SK-N-SH (cell line): ENCODE measurements around the gene NRF1. TPM values are rescaled to one million over a fixed set of nuclear protein-coding genes. Genes with fewer than 3 reads are reported as not detected.
A peak's percentile ranks its signal among the peaks of the same experiment; 100 is the strongest.

Experiments
- CTCF ChIA-PET: fragments of 300-600, 350-600 bp; formaldehyde crosslinking; extraction: SDS; loops from one replicate; lab custom pipeline; 2021; lab: Yijun Ruan, JAX
- POLR2A ChIA-PET: fragments of 350-600 bp; sonication (Branson Sonifier 250); formaldehyde crosslinking; extraction: SDS; loops from one replicate; lab custom pipeline; 2020; ENCODE audit warnings: antibody characterized with exemption, inconsistent platforms; lab: Yijun Ruan, JAX
- DNase-seq: peaks from one replicate; pipeline ENCODE4 v3.0.0; 2012
- H2AFZ ChIP-seq: fragments of 200-600 bp; sonication (generic); 2 replicates; pipeline ENCODE4 v1.8.1; 2016; ENCODE audit warnings: antibody characterized with exemption, mild to moderate bottlenecking, low read depth
- H3F3A ChIP-seq: fragments of 200-600 bp; sonication (generic); replicated peaks from 2 replicates; pipeline ENCODE3; 2016; ENCODE audit warnings: antibody characterized with exemption, mild to moderate bottlenecking; ENCODE audit not compliant: insufficient read depth
- H3K27ac ChIP-seq, 2 experiments: fragments of 200-500 bp in 1 of 2; fragments of 200-600 bp in 1 of 2; sonication (Bioruptor generic) in 1 of 2; sonication (generic), shearing (Covaris generic) in 1 of 2; 2 replicates each; pipeline versions ENCODE4 v1.5.1 to v1.6.1; 2014 to 2016; ENCODE audit warnings: low read depth in 2 of 2, inconsistent platforms in 1 of 2, low read length in 1 of 2, mild to moderate bottlenecking in 1 of 2, mixed read lengths in 1 of 2
- H3K27me3 ChIP-seq: fragments of 200-600 bp; sonication (generic), shearing (Covaris generic); 2 replicates; pipeline ENCODE4 v1.6.1; 2016; ENCODE audit warnings: mixed run types; ENCODE audit not compliant: insufficient read depth
- H3K36me3 ChIP-seq, 2 experiments: fragments of 200-500 bp in 1 of 2; fragments of 200-600 bp in 1 of 2; sonication (Bioruptor generic) in 1 of 2; sonication (generic) in 1 of 2; replicated peaks in 1 of 2; 2 replicates each; pipeline versions ENCODE3 to v1.5.1; 2014 to 2016; ENCODE audit warnings: low read length in 1 of 2, mild to moderate bottlenecking in 1 of 2; ENCODE audit not compliant: insufficient read depth in 2 of 2, control insufficient read depth in 1 of 2
- H3K4me1 ChIP-seq, 2 experiments: fragments of 200-500 bp in 1 of 2; fragments of 200-600 bp in 1 of 2; sonication (Bioruptor generic) in 1 of 2; sonication (generic), shearing (Covaris generic) in 1 of 2; 2 replicates each; pipeline versions ENCODE4 v1.5.1 to v1.6.1; 2014 to 2016; ENCODE audit warnings: low read depth in 1 of 2, low read length in 1 of 2, mixed run types in 1 of 2; ENCODE audit not compliant: insufficient read depth in 2 of 2, control insufficient read depth in 1 of 2
- H3K4me2 ChIP-seq: fragments of 200-600 bp; sonication (generic), shearing (Covaris generic); 2 replicates; pipeline ENCODE4 v1.6.1; 2017; ENCODE audit warnings: mixed run types
- H3K4me3 ChIP-seq, 2 experiments: fragments of 200-500 bp in 1 of 2; fragments of 200-600 bp in 1 of 2; sonication (Bioruptor generic) in 1 of 2; sonication (generic), shearing (Covaris generic) in 1 of 2; 2 replicates each; pipeline versions ENCODE4 v1.5.1 to v1.8.1; 2014 to 2016; ENCODE audit warnings: low read depth in 2 of 2, inconsistent platforms in 1 of 2, low read length in 1 of 2, mild to moderate bottlenecking in 1 of 2, mixed read lengths in 1 of 2, moderate library complexity in 1 of 2
- H3K79me2 ChIP-seq: fragments of 200-600 bp; sonication (generic); 2 replicates; pipeline ENCODE4 v1.8.1; 2017; ENCODE audit warnings: mild to moderate bottlenecking; ENCODE audit not compliant: insufficient read depth
- H3K9ac ChIP-seq: fragments of 200-600 bp; sonication (generic); 2 replicates; pipeline ENCODE4 v1.6.1; 2017; ENCODE audit warnings: mixed run types
- H3K9me2 ChIP-seq: fragments of 200-600 bp; sonication (generic); 2 replicates; pipeline ENCODE4 v1.6.1; 2017; ENCODE audit warnings: mixed run types
- H3K9me3 ChIP-seq: fragments of 200-600 bp; sonication (generic); 2 replicates; pipeline ENCODE4 v1.6.1; 2017; ENCODE audit warnings: mixed run types, mild to moderate bottlenecking, moderate library complexity
- H4K20me1 ChIP-seq: fragments of 200-600 bp; sonication (generic); 2 replicates; pipeline ENCODE4 v1.6.1; 2017; ENCODE audit warnings: mild to moderate bottlenecking, mixed run types; ENCODE audit not compliant: insufficient read depth
- CHD2 ChIP-seq: fragments of 150-350 bp; IDR thresholded peaks from 2 replicates; pipeline ENCODE4 v1.6.1; 2018; ENCODE audit warnings: low read length; ENCODE audit not compliant: partially characterized antibody
- ELF1 ChIP-seq: IDR thresholded peaks from 2 replicates; pipeline ENCODE4 v1.4.0; 2012
- EP300 ChIP-seq, 2 experiments: IDR thresholded peaks; 2 replicates each; pipeline versions ENCODE4 v1.4.0 to v1.6.1; 2012; ENCODE audit warnings: borderline replicate concordance in 1 of 2, low read depth in 1 of 2, low read length in 1 of 2
- EZH2phosphoT487 ChIP-seq: fragments of 200-600 bp; sonication (generic); IDR thresholded peaks from 2 replicates; pipeline ENCODE4 v1.6.1; 2017; ENCODE audit warnings: low read depth, mixed run types, mild to moderate bottlenecking, antibody characterized with exemption, moderate library complexity, borderline replicate concordance
- FOSL2 ChIP-seq: IDR thresholded peaks from 2 replicates; pipeline ENCODE4 v1.4.0; 2012; ENCODE audit warnings: low read depth, mild to moderate bottlenecking, moderate library complexity, borderline replicate concordance
- FOXM1 ChIP-seq: IDR thresholded peaks from 2 replicates; pipeline ENCODE4 v1.4.0; 2012; ENCODE audit warnings: low read depth, mild to moderate bottlenecking
- MEF2A ChIP-seq: IDR thresholded peaks from 2 replicates; pipeline ENCODE4 v1.4.0; 2012; ENCODE audit warnings: low read depth, borderline replicate concordance
- MXI1 ChIP-seq: IDR thresholded peaks from 2 replicates; pipeline ENCODE4 v1.6.1; 2012; ENCODE audit warnings: mild to moderate bottlenecking, low read depth, low read length, improper control_type of control experiment
- PBX3 ChIP-seq: IDR thresholded peaks from 2 replicates; pipeline ENCODE4; 2012
- POLR2AphosphoS5 ChIP-seq: IDR thresholded peaks from 2 replicates; pipeline ENCODE4 v1.6.1; 2012; ENCODE audit warnings: low read depth, low read length
- RCOR1 ChIP-seq: fragments of 150-350 bp; IDR thresholded peaks from 2 replicates; pipeline ENCODE4 v1.6.1; 2017; ENCODE audit warnings: antibody characterized with exemption, low read length
- REST ChIP-seq: IDR thresholded peaks from 2 replicates; pipeline ENCODE4 v1.6.1; 2012; ENCODE audit warnings: mild to moderate bottlenecking, low read depth, low read length, moderate library complexity
- RXRA ChIP-seq: IDR thresholded peaks from 2 replicates; pipeline ENCODE4 v1.4.0; 2012; ENCODE audit warnings: low read depth, mild to moderate bottlenecking, borderline replicate concordance
- SIN3A ChIP-seq: IDR thresholded peaks from 2 replicates; pipeline ENCODE4 v1.6.1; 2012; ENCODE audit warnings: low read depth, mild to moderate bottlenecking, low read length, moderate library complexity, borderline replicate concordance
- SMC3 ChIP-seq: IDR thresholded peaks from 2 replicates; pipeline ENCODE4 v1.6.1; 2012; ENCODE audit warnings: low read depth, low read length, improper control_type of control experiment
- TEAD4 ChIP-seq: IDR thresholded peaks from 2 replicates; pipeline ENCODE4 v1.4.0; 2012; ENCODE audit warnings: mild to moderate bottlenecking, borderline replicate concordance; ENCODE audit not compliant: insufficient read depth
- YY1 ChIP-seq: IDR thresholded peaks from 2 replicates; pipeline ENCODE4 v1.4.0; 2012; ENCODE audit warnings: low read depth, mild to moderate bottlenecking
- WGBS: methylation state at CpG from one replicate; pipeline ENCODE4 v1.1.6; 2017; ENCODE audit warnings: low lambda C conversion rate; 5-methylcytosine and 5-hydroxymethylcytosine counted together
- polyA plus RNA-seq, 3 experiments: library from polyadenylated mRNA; depleted of rRNA; stranded (reverse); fragments of >200 nt; gene quantifications; 2 replicates each; pipeline ENCODE4 v1.2.3, GENCODE V29; 2012
- TF ChIP-seq, protein P1 (sequence below): IDR thresholded peaks from 2 replicates; pipeline ENCODE4 v1.4.0; 2012; ENCODE audit warnings: low read depth, borderline replicate concordance
- TF ChIP-seq, protein P2 (sequence below): fragments of 200-600 bp; sonication (generic); IDR thresholded peaks from 2 replicates; pipeline ENCODE4 v1.6.1; 2017; ENCODE audit warnings: antibody characterized with exemption, mild to moderate bottlenecking, moderate library complexity

The NRF1 gene
- polyA plus RNA-seq, 1 of the 3 experiments (the other 2 are of a cell fraction): 10.9 TPM

DNA sequence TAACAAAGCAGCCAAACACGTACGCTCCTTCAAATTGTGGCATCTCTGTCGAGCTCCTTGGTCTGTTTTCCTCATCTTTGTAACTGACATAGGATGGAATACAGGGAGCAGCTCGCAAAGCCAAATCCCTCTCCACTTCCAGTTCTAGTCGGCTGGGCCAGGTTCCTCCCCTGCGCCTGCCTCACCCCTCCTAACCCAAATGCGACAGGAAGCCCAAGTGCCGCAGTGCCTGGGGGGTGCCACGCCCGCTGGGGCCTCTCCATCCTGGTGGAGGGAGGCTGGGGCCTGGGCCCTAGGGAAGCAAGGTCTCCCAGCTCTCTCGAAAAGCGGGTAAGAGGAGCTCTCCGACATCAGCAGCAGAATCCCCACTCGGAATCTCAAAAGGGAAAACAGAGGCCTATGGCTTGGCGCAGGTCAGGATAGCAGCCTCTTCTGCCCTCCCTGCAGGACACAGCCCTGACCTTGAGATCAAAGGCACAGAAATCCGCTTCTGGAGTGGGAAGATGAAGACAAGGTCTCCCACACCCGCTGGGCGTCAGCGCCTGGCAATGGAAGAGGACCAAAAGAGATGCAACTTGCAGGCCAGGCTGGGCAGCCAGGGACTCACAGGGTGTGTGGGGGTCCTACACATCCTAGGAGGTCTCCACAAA lies 165.8 kb downstream of the NRF1 start:
- no peak overlapping the region for H3K9ac ChIP-seq
- H3F3A ChIP-seq: no peaks in the 10 kb centered on the region
- CTCF ChIA-PET: interaction anchor here (0.9 to 1.4 kb wide), 2 partner anchors 22 to 905 kb away, joined by 3 to 4 read pairs; no protein-coding TSS in a partner anchor
- H4K20me1 ChIP-seq: peaks cover 24% of the 10 kb centered on the region; the same call in 1 of the 2 replicates
- H3K36me3 ChIP-seq: no peaks in the 10 kb centered on the region
- no peaks in the 10 kb centered on the region for H3K9me2 ChIP-seq
- POLR2A ChIA-PET: interaction anchor here (0.6 kb wide), 1 partner anchor 15 kb away, joined by 3 read pairs; no protein-coding TSS in a partner anchor
- H3K4me1 ChIP-seq: peaks cover 0 to 24% of the 10 kb centered on the region in 2 experiments; a peak in 1 of 4 replicates
- H3K27ac ChIP-seq: no peak overlapping the region
- no peak overlapping the region for H3K4me3 ChIP-seq
- no peak overlapping the region for H3K4me2 ChIP-seq
- peak; percentile 43 for DNase-seq
- H2AFZ ChIP-seq: no peak overlapping the region
- no peak for TF ChIP-seq EZH2phosphoT487
- no peak for TF ChIP-seq RXRA
- no peak for TF ChIP-seq MXI1
- no peak for TF ChIP-seq POLR2AphosphoS5
- TF ChIP-seq, protein P1, sequence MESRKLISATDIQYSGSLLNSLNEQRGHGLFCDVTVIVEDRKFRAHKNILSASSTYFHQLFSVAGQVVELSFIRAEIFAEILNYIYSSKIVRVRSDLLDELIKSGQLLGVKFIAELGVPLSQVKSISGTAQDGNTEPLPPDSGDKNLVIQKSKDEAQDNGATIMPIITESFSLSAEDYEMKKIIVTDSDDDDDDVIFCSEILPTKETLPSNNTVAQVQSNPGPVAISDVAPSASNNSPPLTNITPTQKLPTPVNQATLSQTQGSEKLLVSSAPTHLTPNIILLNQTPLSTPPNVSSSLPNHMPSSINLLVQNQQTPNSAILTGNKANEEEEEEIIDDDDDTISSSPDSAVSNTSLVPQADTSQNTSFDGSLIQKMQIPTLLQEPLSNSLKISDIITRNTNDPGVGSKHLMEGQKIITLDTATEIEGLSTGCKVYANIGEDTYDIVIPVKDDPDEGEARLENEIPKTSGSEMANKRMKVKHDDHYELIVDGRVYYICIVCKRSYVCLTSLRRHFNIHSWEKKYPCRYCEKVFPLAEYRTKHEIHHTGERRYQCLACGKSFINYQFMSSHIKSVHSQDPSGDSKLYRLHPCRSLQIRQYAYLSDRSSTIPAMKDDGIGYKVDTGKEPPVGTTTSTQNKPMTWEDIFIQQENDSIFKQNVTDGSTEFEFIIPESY: no peak
- TF ChIP-seq CHD2: no peak
- TF ChIP-seq TEAD4: no peak
- TF ChIP-seq FOSL2: no peak
- TF ChIP-seq REST: no peak
- no peak for TF ChIP-seq SMC3
- TF ChIP-seq MEF2A: no peak
- no peak for TF ChIP-seq FOXM1
- TF ChIP-seq PBX3: no peak
- no peak for TF ChIP-seq YY1
- TF ChIP-seq ELF1: no peak
- no peak for TF ChIP-seq SIN3A
- no peak for TF ChIP-seq EP300 (IDR thresholded peaks at IDR 0.05; ENCODE audit: borderline replicate concordance in 1 of 2, low read depth in 1 of 2, low read length in 1 of 2)
- TF ChIP-seq, protein P2, sequence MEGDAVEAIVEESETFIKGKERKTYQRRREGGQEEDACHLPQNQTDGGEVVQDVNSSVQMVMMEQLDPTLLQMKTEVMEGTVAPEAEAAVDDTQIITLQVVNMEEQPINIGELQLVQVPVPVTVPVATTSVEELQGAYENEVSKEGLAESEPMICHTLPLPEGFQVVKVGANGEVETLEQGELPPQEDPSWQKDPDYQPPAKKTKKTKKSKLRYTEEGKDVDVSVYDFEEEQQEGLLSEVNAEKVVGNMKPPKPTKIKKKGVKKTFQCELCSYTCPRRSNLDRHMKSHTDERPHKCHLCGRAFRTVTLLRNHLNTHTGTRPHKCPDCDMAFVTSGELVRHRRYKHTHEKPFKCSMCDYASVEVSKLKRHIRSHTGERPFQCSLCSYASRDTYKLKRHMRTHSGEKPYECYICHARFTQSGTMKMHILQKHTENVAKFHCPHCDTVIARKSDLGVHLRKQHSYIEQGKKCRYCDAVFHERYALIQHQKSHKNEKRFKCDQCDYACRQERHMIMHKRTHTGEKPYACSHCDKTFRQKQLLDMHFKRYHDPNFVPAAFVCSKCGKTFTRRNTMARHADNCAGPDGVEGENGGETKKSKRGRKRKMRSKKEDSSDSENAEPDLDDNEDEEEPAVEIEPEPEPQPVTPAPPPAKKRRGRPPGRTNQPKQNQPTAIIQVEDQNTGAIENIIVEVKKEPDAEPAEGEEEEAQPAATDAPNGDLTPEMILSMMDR: no peak
- TF ChIP-seq RCOR1: no peak
- WGBS: 88% methylated on average over 18 of the region's 19 CpGs
- H3K9me3 ChIP-seq: no peaks in the 10 kb centered on the region
- peaks cover 18% of the 10 kb centered on the region; the same call in 1 of the 2 replicates for H3K79me2 ChIP-seq
- H3K27me3 ChIP-seq: peaks cover 29% of the 10 kb centered on the region
